HEK293T (cell line): Measurements from ENCODE around the gene SLC9C1.

Source experiments
- BHLHE40 ChIP-seq: fragments of 450-650 bp; IDR thresholded peaks from 2 replicates; pipeline ENCODE4 v1.6.1; 2016; ENCODE audit warnings: mild to moderate bottlenecking, moderate library complexity, borderline replicate concordance
- HDGF ChIP-seq: fragments of 450-650 bp; IDR thresholded peaks from 2 replicates; pipeline ENCODE4 v1.6.1; 2017; ENCODE audit warnings: antibody characterized with exemption, borderline replicate concordance
- L3MBTL2 ChIP-seq: fragments of 450-650 bp; conservative IDR thresholded peaks from 2 replicates; pipeline ENCODE4 v1.6.1; 2016; ENCODE audit warnings: mild to moderate bottlenecking
- SUZ12 ChIP-seq: fragments of 450-650 bp; IDR thresholded peaks from 2 replicates; pipeline ENCODE4 v1.6.1; 2016; ENCODE audit warnings: mild to moderate bottlenecking
- TARDBP ChIP-seq: fragments of 450-650 bp; IDR thresholded peaks from 2 replicates; pipeline ENCODE4 v1.6.1; 2016
- ZNF384 ChIP-seq: fragments of 450-650 bp; IDR thresholded peaks from 2 replicates; pipeline ENCODE4 v1.6.1; 2016
- TF ChIP-seq, protein P1 (sequence below): fragments of 450-650 bp; IDR thresholded peaks from 2 replicates; pipeline ENCODE4 v1.6.1; 2016

DNA sequence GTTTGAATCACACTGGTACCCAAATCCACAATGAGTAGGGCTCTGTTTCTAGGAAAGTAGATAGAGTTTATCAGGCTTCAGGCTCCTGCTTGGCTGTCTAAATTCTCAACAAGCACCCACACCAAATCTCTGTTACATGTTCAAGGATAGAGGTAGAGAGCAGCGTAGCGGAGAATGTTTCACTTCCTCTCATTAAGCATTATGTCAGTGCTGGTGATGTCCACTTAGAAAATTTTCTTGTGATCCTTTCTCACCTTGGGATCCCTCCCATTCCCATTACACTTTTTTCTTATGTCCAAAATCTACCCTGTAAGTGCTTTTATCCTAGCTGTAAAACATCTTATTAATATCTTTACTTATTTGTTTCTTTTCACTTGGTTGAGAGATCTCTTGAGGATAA is 126.3 kb downstream of the SLC9C1 start:
- TF ChIP-seq, protein P1, sequence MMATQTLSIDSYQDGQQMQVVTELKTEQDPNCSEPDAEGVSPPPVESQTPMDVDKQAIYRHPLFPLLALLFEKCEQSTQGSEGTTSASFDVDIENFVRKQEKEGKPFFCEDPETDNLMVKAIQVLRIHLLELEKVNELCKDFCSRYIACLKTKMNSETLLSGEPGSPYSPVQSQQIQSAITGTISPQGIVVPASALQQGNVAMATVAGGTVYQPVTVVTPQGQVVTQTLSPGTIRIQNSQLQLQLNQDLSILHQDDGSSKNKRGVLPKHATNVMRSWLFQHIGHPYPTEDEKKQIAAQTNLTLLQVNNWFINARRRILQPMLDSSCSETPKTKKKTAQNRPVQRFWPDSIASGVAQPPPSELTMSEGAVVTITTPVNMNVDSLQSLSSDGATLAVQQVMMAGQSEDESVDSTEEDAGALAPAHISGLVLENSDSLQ: no peak
- no peak for TF ChIP-seq TARDBP
- TF ChIP-seq SUZ12: no peak
- no peak for TF ChIP-seq L3MBTL2
- no peak for TF ChIP-seq HDGF
- TF ChIP-seq ZNF384: no peak
- no peak for TF ChIP-seq BHLHE40
